Mucosa of stomach (tissue), 1 donor: ENCODE data around the gene AURKA.

Experiments
- H3K27me3 ChIP-seq: one replicate; pipeline ENCODE4 v1.7.0; 2013; ENCODE audit warnings: mild to moderate bottlenecking, low read length; ENCODE audit not compliant: control insufficient read depth, insufficient read depth
- H3K36me3 ChIP-seq: one replicate; pipeline ENCODE4 v1.7.0; 2013; ENCODE audit warnings: low read length; ENCODE audit not compliant: control insufficient read depth, insufficient read depth
- H3K4me1 ChIP-seq: one replicate; pipeline ENCODE4 v1.7.0; 2013; ENCODE audit warnings: mild to moderate bottlenecking, low read length; ENCODE audit not compliant: control insufficient read depth, insufficient read depth
- H3K4me3 ChIP-seq: one replicate; pipeline ENCODE4 v1.7.0; 2013; ENCODE audit warnings: low read length
- H3K9ac ChIP-seq: one replicate; pipeline ENCODE4 v1.7.0; 2013; ENCODE audit warnings: mild to moderate bottlenecking, low read length, moderate library complexity
- H3K9me3 ChIP-seq: one replicate; pipeline ENCODE4 v1.7.0; 2013; ENCODE audit warnings: mild to moderate bottlenecking, low read length, moderate library complexity; ENCODE audit not compliant: control insufficient read depth
- donor health status: Pancreatic carcinoma.

The AURKA gene

DNA sequence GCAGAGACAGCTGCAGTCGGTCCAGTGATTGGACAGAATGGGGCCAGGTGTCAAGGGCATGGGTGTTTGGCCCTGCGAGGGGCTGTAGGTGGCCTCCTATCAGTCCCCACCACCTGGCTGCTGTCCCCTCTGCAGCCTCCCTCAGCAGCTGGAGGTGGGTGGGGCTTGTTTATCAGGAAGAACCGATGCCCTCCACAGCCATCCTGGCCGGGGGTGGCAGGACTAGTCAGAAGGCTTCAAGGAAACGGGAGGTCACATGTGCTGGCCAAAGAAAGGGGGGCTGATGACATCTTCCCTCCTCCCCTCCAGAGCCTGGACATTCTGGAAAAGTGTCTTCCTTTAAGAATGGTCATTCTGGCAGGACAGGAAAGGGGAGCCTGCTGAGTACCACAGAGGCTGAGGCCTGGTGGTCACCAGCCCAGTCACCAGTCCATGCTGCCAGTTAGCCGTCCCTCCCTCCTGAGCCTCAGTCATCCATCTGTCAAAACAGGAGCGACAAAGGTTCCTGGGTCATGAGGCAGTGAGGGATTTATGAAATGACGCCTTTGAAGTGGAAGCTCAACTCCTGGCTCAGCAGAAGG lies 29.1 kb downstream of the AURKA start:
- Histone ChIP-seq H3K9me3 (no peaks in the 10 kb centered on the region), H3K4me1 (no peaks in the 10 kb centered on the region), H3K9ac (no peak overlapping the region), H3K36me3 (peaks cover 4% of the 10 kb centered on the region), H3K4me3 (no peak overlapping the region), H3K27me3 (no peaks in the 10 kb centered on the region)

DNA sequence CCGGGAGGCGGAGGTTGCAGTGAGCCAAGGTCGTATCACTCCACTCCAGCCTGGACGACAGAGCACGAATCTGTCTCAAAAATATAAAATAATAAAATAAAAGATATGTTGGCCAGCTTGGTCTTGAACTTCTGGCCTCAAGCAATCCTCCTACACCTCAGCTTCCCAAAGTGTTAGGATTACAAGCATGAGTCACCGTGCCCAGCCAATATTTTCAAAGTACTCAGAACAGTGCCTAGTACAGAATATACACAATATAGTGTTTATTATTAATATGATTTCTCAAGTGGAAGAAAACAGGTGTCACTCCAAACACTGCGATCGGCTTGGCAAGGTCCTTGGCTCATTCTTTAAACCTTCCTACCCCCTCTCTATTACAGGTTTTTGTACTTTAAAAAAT lies 30.1 kb downstream of the AURKA start:
- Histone ChIP-seq H3K9ac (no peak overlapping the region), H3K4me1 (no peaks in the 10 kb centered on the region), H3K4me3 (no peak overlapping the region), H3K36me3 (peaks cover 4% of the 10 kb centered on the region), H3K9me3 (no peaks in the 10 kb centered on the region), H3K27me3 (no peaks in the 10 kb centered on the region)

DNA sequence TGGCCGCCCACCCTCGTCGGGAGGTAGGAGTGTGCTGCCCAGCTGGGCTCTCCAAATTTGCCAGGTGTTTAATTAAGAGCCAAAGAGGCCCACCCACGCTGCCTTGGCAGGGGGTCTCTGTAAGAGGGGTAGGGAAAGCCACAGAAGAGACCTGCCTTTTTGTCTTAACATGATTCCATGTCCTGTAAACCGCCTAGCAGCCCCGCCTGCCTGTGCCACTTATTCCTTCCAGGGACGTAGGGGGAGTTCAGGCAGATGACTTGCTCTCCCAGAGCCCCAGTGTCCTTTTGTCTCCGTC lies 31.2 kb downstream of the AURKA start:
- no peak overlapping the region for H3K4me3 ChIP-seq
- H3K4me1 ChIP-seq, result no peaks in the 10 kb centered on the region
- no peaks in the 10 kb centered on the region for H3K36me3 ChIP-seq
- no peaks in the 10 kb centered on the region for H3K27me3 ChIP-seq
- H3K9me3 ChIP-seq, result no peaks in the 10 kb centered on the region
- no peak overlapping the region for H3K9ac ChIP-seq

DNA sequence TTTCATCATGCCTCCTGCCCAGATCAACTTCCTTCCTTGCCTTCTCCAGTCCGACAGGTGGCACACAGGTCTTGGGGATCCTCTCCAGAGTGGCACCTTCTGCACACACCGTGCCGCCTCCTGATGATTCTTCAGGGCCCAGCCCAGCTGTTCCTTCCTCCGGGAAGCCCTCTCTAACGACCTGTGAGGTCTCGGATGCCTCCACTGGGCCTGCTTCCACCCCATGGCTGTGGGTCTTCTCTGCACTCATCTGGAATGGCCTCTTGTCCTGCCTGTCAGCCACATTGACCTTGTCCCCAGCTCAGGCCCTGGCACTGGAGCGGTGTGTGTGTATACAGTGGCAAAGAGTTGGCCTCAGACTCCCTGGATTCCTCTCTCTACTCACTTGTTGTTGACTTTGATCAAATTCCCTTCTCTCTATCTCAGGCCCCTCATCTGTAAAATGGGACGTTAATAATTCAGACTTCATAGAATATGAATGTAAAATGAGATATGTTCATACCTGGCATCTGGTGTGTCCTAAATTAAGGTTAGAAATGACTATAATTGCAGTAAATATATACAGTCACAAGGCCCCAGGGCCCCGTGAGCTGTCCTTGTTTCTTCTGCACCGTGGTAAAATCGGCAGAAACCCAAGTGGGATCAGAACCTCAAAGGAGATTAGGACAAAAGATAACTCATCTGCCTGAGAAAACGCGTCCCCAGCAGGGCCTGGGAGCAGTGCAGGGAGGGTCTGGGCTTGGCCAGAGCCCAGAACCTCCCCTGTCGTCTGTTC lies 31.7 kb downstream of the AURKA start:
- no peaks in the 10 kb centered on the region for H3K9me3 ChIP-seq
- H3K9ac ChIP-seq, result peak overlapping the region; percentile 72
- H3K36me3 ChIP-seq, result no peaks in the 10 kb centered on the region
- peak overlapping the region; percentile 26 for H3K4me3 ChIP-seq
- no peaks in the 10 kb centered on the region for H3K27me3 ChIP-seq
- no peaks in the 10 kb centered on the region for H3K4me1 ChIP-seq

DNA sequence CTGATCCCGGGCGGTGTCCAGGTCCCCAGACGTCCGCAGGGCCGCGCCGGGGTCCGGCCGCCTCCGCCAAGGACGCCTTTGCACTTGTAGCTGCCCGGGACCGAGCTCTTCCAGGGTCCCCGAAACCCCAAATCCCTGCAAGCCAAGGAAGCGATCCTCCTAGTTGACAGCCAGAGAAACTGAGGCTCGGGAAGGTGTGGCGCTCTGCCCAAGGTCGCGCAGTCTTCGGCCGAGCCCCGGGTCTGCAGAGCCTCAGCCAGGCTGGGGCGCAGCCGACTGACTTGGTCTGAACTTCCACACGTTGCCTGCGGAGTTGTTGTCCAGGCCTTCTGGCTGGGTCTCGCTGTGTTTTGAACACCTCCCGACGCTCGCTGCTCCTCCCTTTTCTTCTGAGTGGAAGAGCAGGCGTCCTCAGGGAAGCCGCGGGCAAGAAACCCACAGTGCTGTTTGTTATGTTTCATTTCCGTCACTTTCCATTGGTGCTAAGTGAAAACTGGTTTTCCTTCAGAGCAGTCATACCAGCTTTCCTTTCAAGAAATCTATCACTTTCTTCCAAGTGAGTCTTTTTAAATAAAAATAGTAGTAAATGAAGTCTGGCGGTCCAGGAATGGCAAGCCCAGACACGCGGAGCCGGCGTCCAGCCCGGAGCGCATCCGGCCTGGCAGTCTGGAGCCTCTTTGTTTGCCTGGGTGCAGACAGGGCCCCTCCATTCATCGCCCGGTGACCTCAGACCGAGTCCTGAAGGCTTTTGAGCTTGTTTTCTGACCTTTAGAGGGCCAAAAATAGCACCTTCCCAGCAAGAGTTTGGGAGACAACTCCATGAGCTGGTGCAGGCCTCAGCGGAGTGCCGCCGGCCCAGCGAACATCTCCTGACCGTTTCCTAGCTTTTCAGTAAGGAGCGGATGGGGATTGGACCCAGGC lies 32.5 kb downstream of the AURKA start:
- peak overlapping the region; percentile 26 for H3K4me3 ChIP-seq
- H3K9ac ChIP-seq, result peak overlapping the region; percentile 72
- H3K4me1 ChIP-seq, result no peaks in the 10 kb centered on the region
- H3K36me3 ChIP-seq, result no peaks in the 10 kb centered on the region
- H3K27me3 ChIP-seq, result no peaks in the 10 kb centered on the region
- no peaks in the 10 kb centered on the region for H3K9me3 ChIP-seq

DNA sequence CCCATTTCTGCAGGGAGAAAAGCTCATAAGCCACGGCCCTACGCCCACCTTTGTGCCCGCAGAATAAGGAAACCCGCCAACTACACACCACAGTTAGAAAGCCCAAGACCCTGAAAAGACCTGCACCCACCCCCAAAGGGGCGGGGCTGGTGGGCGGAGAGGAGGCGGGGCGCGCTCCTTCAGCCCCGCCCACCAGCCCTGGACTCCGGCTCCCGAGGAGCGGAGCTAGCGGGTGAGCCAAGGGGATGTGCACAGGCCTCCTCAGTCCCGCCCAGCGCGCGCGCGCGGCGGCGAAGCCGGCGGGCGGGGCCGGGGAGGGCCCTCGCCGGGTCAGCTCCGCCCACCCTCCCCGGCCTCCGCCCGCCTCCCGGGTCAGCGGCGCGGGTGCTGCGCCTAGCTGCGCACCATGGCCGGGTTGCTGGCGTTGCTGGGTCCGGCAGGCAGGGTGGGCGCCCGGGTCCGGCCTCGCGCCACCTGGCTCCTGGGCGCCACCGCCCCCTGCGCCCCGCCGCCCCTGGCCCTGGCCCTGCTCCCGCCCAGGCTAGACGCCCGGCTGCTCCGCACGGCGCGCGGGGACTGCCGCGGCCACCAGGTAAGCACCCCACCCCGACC lies 33.3 kb downstream of the AURKA start, which contains the start of gene FAM210B:
Gene FAM210B, plus strand, starts transcription at position 375 of the 612 bp plus-strand sequence. Its CDS starts 32 bp downstream, at position 407.
- no peaks in the 10 kb centered on the region for H3K36me3 ChIP-seq
- H3K9me3 ChIP-seq, result no peaks in the 10 kb centered on the region
- peak within 1 kb of the TSS; percentile 26 for H3K4me3 ChIP-seq
- no peaks in the 10 kb centered on the region for H3K27me3 ChIP-seq
- no peaks in the 10 kb centered on the region for H3K4me1 ChIP-seq
- H3K9ac ChIP-seq, result peak within 1 kb of the TSS; percentile 72

DNA sequence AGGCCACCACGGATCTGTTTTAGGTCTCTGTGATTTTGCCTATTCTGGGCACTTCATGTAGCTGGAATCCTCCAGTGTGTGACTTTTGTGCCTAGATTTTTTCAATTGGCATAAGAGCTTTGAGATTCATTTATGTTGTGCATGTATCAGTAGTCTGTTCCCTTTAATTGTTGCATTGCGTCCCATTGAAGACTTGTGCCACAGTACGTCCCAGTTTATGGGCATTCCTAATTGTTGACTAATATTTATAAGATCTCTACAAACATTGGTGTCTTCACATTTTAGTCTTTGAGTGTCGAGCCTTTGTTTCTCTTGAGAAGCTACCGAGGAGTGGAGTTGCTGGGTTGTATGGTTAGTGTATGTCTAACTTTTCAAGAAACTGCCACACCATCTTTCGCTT lies 33.9 kb downstream of the AURKA start:
- Histone ChIP-seq H3K36me3 (no peaks in the 10 kb centered on the region), H3K9me3 (no peaks in the 10 kb centered on the region), H3K27me3 (no peaks in the 10 kb centered on the region), H3K4me1 (no peaks in the 10 kb centered on the region), H3K4me3 (no peak overlapping the region), H3K9ac (no peak overlapping the region)

DNA sequence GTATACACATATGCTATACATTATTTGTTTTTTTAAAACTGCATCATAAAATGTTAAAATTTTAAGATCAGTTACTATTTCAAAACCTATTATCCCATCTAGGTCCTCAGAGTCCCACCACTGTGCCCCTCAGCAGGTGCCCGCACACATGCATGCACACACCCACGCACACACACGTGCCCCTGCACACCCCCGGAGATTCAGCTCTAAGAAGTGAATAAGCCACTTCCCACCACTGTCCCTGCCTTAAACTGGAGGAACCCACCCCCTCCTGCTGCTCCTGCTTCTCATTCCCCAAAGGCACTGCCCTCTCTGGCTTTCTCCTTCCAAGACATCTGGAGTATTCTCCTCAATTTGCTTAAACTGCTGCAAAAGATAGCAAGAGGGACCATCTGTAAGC lies 38.7 kb downstream of the AURKA start:
- H3K4me3 ChIP-seq, result no peak overlapping the region
- H3K9me3 ChIP-seq, result no peaks in the 10 kb centered on the region
- H3K27me3 ChIP-seq, result no peaks in the 10 kb centered on the region
- H3K9ac ChIP-seq, result no peak overlapping the region
- H3K4me1 ChIP-seq, result no peaks in the 10 kb centered on the region
- no peaks in the 10 kb centered on the region for H3K36me3 ChIP-seq

DNA sequence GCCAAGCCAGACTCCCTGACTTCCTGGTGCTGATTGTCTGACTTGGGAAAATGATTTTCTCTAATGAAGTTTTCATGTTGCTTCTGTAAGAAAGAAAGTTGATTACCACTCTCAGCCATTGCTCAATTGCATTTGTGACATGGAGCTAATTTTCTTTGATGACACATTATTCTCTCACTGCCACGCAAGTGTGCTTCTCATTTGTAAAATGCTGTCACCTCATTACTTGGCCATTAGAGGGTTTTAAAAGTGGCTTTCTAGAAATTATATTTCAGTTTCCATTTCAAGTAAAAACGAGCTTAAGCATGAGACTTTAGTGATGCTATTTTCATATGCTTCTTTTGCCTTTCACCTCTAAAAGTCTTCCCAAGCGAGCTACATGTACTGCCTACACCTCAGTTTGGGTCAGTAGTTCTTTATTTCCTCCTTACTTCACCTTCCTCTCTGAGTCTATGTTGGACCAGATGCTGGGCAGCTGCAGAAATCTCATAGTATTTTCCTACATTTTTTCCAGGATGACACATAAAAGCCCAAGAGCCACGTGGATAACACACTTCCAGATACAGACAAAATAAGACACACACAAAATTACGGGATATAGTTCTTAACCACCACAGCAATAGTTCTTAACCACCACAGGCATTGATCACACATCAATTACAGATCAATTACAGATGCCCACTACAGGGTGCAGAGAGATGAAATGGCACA lies 39.5 kb downstream of the AURKA start:
- H3K4me1 ChIP-seq, result no peaks in the 10 kb centered on the region
- H3K9ac ChIP-seq, result no peak overlapping the region
- no peaks in the 10 kb centered on the region for H3K27me3 ChIP-seq
- H3K9me3 ChIP-seq, result no peaks in the 10 kb centered on the region
- no peaks in the 10 kb centered on the region for H3K36me3 ChIP-seq
- H3K4me3 ChIP-seq, result no peak overlapping the region

DNA sequence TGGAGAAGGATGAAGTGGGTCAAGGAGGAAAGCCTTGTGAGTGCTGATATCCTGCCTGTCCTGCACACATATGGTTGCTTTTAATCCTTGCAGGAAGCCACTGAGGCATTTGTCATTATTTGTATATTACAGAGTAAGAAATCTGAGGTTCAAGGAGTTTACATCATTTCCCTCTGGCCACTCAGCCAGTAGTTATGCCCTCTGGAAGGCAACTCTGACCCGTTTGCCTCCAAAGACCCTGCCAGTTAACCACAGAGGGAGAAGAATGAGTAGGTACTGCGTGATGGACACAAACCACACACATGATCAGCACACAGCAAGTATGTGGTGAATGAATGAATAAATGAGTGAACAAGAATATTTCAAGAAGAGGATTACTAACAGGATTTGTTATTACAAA lies 41.2 kb downstream of the AURKA start:
- H3K4me1 ChIP-seq, result no peaks in the 10 kb centered on the region
- no peaks in the 10 kb centered on the region for H3K27me3 ChIP-seq
- no peak overlapping the region for H3K9ac ChIP-seq
- no peaks in the 10 kb centered on the region for H3K36me3 ChIP-seq
- H3K4me3 ChIP-seq, result no peak overlapping the region
- no peaks in the 10 kb centered on the region for H3K9me3 ChIP-seq

DNA sequence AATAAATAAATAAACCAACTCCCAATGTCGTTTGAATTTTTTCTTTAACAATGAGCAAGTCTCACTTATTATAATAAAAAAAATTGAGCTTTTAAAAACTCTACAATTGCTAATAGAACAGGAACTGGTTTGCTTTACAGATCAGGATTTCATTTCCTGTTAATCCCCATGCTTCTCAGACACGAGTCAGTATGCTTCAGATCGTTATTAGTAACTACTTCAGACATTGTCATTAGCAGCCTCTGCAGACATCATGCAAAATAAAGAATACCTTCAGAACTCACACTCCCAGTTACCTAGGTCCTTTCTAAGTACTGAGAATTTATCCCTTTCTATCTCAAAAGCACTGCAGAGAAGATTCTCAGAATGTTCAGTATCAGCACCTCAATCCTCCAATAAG lies 43.3 kb downstream of the AURKA start:
- H3K4me1 ChIP-seq, result no peaks in the 10 kb centered on the region
- no peaks in the 10 kb centered on the region for H3K9me3 ChIP-seq
- H3K9ac ChIP-seq, result no peak overlapping the region
- H3K4me3 ChIP-seq, result no peak overlapping the region
- H3K27me3 ChIP-seq, result peaks cover 10% of the 10 kb centered on the region
- no peaks in the 10 kb centered on the region for H3K36me3 ChIP-seq
